HepG2 (cell line): Measurements from ENCODE around the gene PDILT. TPM values are rescaled to one million over a fixed set of nuclear protein-coding genes. Genes with fewer than 3 reads are reported as not detected.

Source experiments
- ARNT ChIP-seq: fragments of 450-650 bp; IDR thresholded peaks from 2 replicates; pipeline ENCODE4 v1.6.1; 2017
- CCDC6 ChIP-seq: sonication (generic); formaldehyde crosslinking; IDR thresholded peaks from 2 replicates; pipeline ENCODE4 v1.8.1; 2022; ENCODE audit warnings: mild to moderate bottlenecking, missing genetic modification reagents, moderate library complexity
- FOXC1 ChIP-seq: sonication (generic); formaldehyde crosslinking; IDR thresholded peaks from 2 replicates; pipeline ENCODE4 v1.8.0; 2022; ENCODE audit warnings: mild to moderate bottlenecking, missing genetic modification reagents, borderline replicate concordance
- HMGA1 ChIP-seq: sonication (generic); formaldehyde crosslinking; conservative IDR thresholded peaks from 2 replicates; pipeline ENCODE4 v1.4.0; 2020; ENCODE audit warnings: missing genetic modification reagents
- HOXA5 ChIP-seq: sonication (generic); formaldehyde crosslinking; IDR thresholded peaks from 2 replicates; pipeline ENCODE4 v1.4.0; 2020; ENCODE audit warnings: missing genetic modification reagents
- KLF13 ChIP-seq: sonication (generic); formaldehyde crosslinking; IDR thresholded peaks from 2 replicates; pipeline ENCODE4 v1.4.0; 2020; ENCODE audit warnings: mild to moderate bottlenecking, missing genetic modification reagents
- KLF15 ChIP-seq: sonication (generic); formaldehyde crosslinking; IDR thresholded peaks from 2 replicates; pipeline ENCODE4 v1.8.1; 2023; ENCODE audit warnings: borderline replicate concordance, mild to moderate bottlenecking, inconsistent platforms, missing genetic modification reagents, mixed read lengths
- MEF2D ChIP-seq: sonication (generic); formaldehyde crosslinking; IDR thresholded peaks from 2 replicates; pipeline ENCODE4 v1.5.1; 2020; ENCODE audit warnings: mild to moderate bottlenecking, missing genetic modification reagents
- NBN ChIP-seq: fragments of 450-650 bp; conservative IDR thresholded peaks from 2 replicates; pipeline ENCODE4 v1.6.1; 2017
- NKX3-1 ChIP-seq: sonication (generic); formaldehyde crosslinking; IDR thresholded peaks from 2 replicates; pipeline ENCODE4 v1.5.0; 2020; ENCODE audit warnings: missing genetic modification reagents
- PCBP2 ChIP-seq: fragments of 200-400 bp; formaldehyde crosslinking; optimal IDR thresholded peaks from 2 replicates; pipeline ENCODE3; 2018; ENCODE audit warnings: low read length, low read depth; ENCODE audit not compliant: poor library complexity, severe bottlenecking
- PHF20 ChIP-seq: sonication (generic); formaldehyde crosslinking; IDR thresholded peaks from 2 replicates; pipeline ENCODE4 v1.5.0; 2020; ENCODE audit warnings: mild to moderate bottlenecking, missing genetic modification reagents
- RFX3 ChIP-seq: IDR thresholded peaks from 2 replicates; pipeline ENCODE4 v1.6.1; 2016; ENCODE audit warnings: missing biosample characterization, missing genetic modification reagents
- SALL2 ChIP-seq: sonication (generic); formaldehyde crosslinking; IDR thresholded peaks from 2 replicates; pipeline ENCODE4 v1.8.1; 2023; ENCODE audit warnings: mild to moderate bottlenecking, missing genetic modification reagents, inconsistent platforms
- SUZ12 ChIP-seq: fragments of 150-350 bp; IDR thresholded peaks from 2 replicates; pipeline ENCODE4 v1.6.1; 2014; ENCODE audit warnings: low read depth, low read length
- TBX3 ChIP-seq: fragments of 450-650 bp; IDR thresholded peaks from 2 replicates; pipeline ENCODE4 v1.6.1; 2017; ENCODE audit warnings: antibody characterized with exemption, mild to moderate bottlenecking, inconsistent platforms, borderline replicate concordance
- YEATS2 ChIP-seq: sonication (generic); formaldehyde crosslinking; IDR thresholded peaks from 2 replicates; pipeline ENCODE4 v1.4.0; 2020; ENCODE audit warnings: missing genetic modification reagents, borderline replicate concordance
- ZBTB8A ChIP-seq: sonication (generic); formaldehyde crosslinking; IDR thresholded peaks from 2 replicates; pipeline ENCODE4 v1.4.0; 2020; ENCODE audit warnings: mild to moderate bottlenecking, low read depth, missing genetic modification reagents, borderline replicate concordance
- ZFP1 ChIP-seq: IDR thresholded peaks from 2 replicates; pipeline ENCODE4 v1.6.1; 2016
- ZNF383 ChIP-seq: sonication (generic); formaldehyde crosslinking; IDR thresholded peaks from 2 replicates; pipeline ENCODE4 v1.4.0; 2020; ENCODE audit warnings: missing genetic modification reagents, mild to moderate bottlenecking, borderline replicate concordance
- ZNF850 ChIP-seq: sonication (generic); formaldehyde crosslinking; conservative IDR thresholded peaks from 2 replicates; pipeline ENCODE4 v1.9.0; 2021; ENCODE audit warnings: mild to moderate bottlenecking, missing genetic modification reagents
- ZSCAN29 ChIP-seq: sonication (generic); formaldehyde crosslinking; conservative IDR thresholded peaks from 2 replicates; pipeline ENCODE4 v1.4.0; 2020; ENCODE audit warnings: mild to moderate bottlenecking, missing genetic modification reagents
- polyA plus RNA-seq, 8 experiments: library from polyadenylated mRNA; depleted of rRNA in 3 of 8; stranded (reverse) in 7 of 8; unstranded in 1 of 8; fragments of >200 nt; fragmentation: Illumina TruSeq in 4 of 8; extraction: Trizol in 4 of 8; gene quantifications; 2 replicates each; pipeline versions ENCODE4 v1.2.1 to v1.2.3, GENCODE V29; 2011 to 2016; ENCODE audit warnings: low read depth in 4 of 8, missing spikeins in 1 of 8, mixed read lengths in 1 of 8; ENCODE audit not compliant: insufficient read depth in 1 of 8
- total RNA-seq, 5 experiments: library from RNA; depleted of rRNA; stranded (reverse); fragments of >200 nt; fragmentation: Illumina TruSeq; extraction: Trizol; gene quantifications; 2 replicates each; pipeline ENCODE4 v1.2.3, GENCODE V29; 2016; ENCODE audit warnings: low read depth in 1 of 5
- TF ChIP-seq, protein P1 (sequence below): sonication (generic); formaldehyde crosslinking; IDR thresholded peaks from 2 replicates; pipeline ENCODE4 v1.5.0; 2020; ENCODE audit warnings: mild to moderate bottlenecking, missing genetic modification reagents, borderline replicate concordance
- TF ChIP-seq, protein P2 (sequence below): IDR thresholded peaks from 2 replicates; pipeline ENCODE4 v1.6.1; 2016; ENCODE audit warnings: missing compliant biosample characterization, missing genetic modification reagents, borderline replicate concordance

The PDILT gene
- total and polyA plus RNA-seq, 2 of the 13 experiments (the other 11 are each of a cell fraction or from before 2014, with no cell fraction given), result not detected

DNA sequence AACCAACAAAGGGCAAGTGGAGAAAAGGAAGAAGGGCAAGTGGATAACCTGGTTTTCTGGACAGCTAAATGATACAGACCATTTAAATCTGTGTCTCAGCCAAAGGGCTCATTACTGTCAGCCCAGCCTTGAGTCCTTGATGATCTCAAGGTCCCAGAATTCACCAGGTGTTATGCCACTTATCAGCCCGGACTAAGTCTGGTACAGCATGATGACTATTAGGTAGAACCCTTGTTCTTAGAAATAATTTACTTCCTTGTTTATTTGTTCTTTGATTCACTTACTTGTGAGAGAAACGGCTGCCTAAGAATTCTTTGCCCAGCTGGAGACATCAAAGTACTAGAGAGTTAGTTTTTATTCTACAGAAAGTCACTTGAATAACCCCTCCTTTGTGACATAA lies 3.5 kb downstream of the PDILT start (continued):
- TF ChIP-seq, protein P1, sequence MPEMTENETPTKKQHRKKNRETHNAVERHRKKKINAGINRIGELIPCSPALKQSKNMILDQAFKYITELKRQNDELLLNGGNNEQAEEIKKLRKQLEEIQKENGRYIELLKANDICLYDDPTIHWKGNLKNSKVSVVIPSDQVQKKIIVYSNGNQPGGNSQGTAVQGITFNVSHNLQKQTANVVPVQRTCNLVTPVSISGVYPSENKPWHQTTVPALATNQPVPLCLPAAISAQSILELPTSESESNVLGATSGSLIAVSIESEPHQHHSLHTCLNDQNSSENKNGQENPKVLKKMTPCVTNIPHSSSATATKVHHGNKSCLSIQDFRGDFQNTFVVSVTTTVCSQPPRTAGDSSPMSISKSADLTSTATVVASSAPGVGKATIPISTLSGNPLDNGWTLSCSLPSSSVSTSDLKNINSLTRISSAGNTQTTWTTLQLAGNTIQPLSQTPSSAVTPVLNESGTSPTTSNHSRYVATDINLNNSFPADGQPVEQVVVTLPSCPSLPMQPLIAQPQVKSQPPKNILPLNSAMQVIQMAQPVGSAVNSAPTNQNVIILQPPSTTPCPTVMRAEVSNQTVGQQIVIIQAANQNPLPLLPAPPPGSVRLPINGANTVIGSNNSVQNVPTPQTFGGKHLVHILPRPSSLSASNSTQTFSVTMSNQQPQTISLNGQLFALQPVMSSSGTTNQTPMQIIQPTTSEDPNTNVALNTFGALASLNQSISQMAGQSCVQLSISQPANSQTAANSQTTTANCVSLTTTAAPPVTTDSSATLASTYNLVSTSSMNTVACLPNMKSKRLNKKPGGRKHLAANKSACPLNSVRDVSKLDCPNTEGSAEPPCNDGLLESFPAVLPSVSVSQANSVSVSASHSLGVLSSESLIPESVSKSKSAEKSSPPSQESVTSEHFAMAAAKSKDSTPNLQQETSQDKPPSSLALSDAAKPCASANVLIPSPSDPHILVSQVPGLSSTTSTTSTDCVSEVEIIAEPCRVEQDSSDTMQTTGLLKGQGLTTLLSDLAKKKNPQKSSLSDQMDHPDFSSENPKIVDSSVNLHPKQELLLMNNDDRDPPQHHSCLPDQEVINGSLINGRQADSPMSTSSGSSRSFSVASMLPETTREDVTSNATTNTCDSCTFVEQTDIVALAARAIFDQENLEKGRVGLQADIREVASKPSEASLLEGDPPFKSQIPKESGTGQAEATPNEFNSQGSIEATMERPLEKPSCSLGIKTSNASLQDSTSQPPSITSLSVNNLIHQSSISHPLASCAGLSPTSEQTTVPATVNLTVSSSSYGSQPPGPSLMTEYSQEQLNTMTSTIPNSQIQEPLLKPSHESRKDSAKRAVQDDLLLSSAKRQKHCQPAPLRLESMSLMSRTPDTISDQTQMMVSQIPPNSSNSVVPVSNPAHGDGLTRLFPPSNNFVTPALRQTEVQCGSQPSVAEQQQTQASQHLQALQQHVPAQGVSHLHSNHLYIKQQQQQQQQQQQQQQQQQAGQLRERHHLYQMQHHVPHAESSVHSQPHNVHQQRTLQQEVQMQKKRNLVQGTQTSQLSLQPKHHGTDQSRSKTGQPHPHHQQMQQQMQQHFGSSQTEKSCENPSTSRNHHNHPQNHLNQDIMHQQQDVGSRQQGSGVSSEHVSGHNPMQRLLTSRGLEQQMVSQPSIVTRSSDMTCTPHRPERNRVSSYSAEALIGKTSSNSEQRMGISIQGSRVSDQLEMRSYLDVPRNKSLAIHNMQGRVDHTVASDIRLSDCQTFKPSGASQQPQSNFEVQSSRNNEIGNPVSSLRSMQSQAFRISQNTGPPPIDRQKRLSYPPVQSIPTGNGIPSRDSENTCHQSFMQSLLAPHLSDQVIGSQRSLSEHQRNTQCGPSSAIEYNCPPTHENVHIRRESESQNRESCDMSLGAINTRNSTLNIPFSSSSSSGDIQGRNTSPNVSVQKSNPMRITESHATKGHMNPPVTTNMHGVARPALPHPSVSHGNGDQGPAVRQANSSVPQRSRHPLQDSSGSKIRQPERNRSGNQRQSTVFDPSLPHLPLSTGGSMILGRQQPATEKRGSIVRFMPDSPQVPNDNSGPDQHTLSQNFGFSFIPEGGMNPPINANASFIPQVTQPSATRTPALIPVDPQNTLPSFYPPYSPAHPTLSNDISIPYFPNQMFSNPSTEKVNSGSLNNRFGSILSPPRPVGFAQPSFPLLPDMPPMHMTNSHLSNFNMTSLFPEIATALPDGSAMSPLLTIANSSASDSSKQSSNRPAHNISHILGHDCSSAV (CRISPR knock-in tag), result no peak
- TF ChIP-seq TBX3 (no peak), FOXC1 (CRISPR knock-in tag) (no peak), ZSCAN29 (no peak), ZBTB8A (CRISPR knock-in tag) (no peak), NKX3-1 (CRISPR knock-in tag) (no peak), SALL2 (CRISPR knock-in tag) (no peak), ARNT (no peak), ZNF383 (no peak), PCBP2 (no peak), ZFP1 (no peak), NBN (no peak), KLF15 (no peak), MEF2D (no peak), YEATS2 (0 out of 2 replicates have a peak, but pooled peaks have one; percentile 14), RFX3 (no peak), HMGA1 (CRISPR knock-in tag) (no peak), ZNF850 (CRISPR knock-in tag) (no peak), KLF13 (CRISPR knock-in tag) (no peak), HOXA5 (CRISPR knock-in tag) (0 out of 2 replicates have a peak, but pooled peaks have one; percentile 24), SUZ12 (no peak), PHF20 (no peak), CCDC6 (CRISPR knock-in tag) (no peak)
- TF ChIP-seq, protein P2, sequence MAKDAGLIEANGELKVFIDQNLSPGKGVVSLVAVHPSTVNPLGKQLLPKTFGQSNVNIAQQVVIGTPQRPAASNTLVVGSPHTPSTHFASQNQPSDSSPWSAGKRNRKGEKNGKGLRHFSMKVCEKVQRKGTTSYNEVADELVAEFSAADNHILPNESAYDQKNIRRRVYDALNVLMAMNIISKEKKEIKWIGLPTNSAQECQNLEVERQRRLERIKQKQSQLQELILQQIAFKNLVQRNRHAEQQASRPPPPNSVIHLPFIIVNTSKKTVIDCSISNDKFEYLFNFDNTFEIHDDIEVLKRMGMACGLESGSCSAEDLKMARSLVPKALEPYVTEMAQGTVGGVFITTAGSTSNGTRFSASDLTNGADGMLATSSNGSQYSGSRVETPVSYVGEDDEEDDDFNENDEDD (CRISPR knock-in tag), result no peak
